PFSK-1 (cell line): ENCODE results near the gene LRRC55.

Experiments used
- FOXP2 ChIP-seq: optimal IDR thresholded peaks from 2 replicates; pipeline ENCODE3; 2011; ENCODE audit warnings: borderline replicate concordance, control low read depth, inconsistent platforms; ENCODE audit not compliant: insufficient read depth; ENCODE audit errors: extremely low read length, extremely low read depth
- POLR2AphosphoS5 ChIP-seq: IDR thresholded peaks from 2 replicates; pipeline ENCODE4 v1.6.1; 2012; ENCODE audit warnings: low read depth, mild to moderate bottlenecking, control low read depth, low read length, moderate library complexity
- SIN3A ChIP-seq: IDR thresholded peaks from 2 replicates; pipeline ENCODE4 v1.6.1; 2012; ENCODE audit warnings: mild to moderate bottlenecking, low read length, moderate library complexity, borderline replicate concordance; ENCODE audit not compliant: insufficient read depth
- TAF1 ChIP-seq: IDR thresholded peaks from 2 replicates; pipeline ENCODE4 v1.6.1; 2012; ENCODE audit warnings: low read length, control low read depth, borderline replicate concordance; ENCODE audit not compliant: insufficient read depth
- TF ChIP-seq, protein P1 (sequence below), 2 experiments: IDR thresholded peaks; 2 replicates each; pipeline versions ENCODE4 v1.6.1 to v1.8.0; 2011 to 2012; ENCODE audit warnings: low read depth in 2 of 2, low read length in 2 of 2, control low read depth in 1 of 2, inconsistent platforms in 1 of 2, mild to moderate bottlenecking in 1 of 2, moderate library complexity in 1 of 2; ENCODE audit not compliant: insufficient read depth in 1 of 2

The LRRC55 gene

DNA sequence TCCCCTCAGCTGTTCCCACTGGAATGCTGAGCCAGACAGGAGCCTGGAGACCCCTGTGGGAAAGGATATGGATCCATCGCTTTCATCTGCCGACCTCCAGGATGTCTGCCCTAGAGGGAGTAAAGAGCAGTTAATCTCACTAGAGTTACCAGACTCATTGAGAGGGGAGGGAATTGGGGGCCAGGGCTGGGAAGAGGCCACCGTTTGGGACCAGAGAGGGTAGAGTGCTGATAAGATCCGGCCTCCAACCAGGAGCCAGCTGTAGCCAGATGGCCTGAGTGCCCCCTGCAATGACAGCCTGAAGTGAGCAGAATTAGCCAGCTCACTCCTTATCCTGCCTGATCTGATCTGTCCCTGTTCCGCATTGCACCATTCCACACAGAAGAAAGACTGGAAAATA lies 59.0 kb downstream of the LRRC55 start:
- TF ChIP-seq, protein P1, sequence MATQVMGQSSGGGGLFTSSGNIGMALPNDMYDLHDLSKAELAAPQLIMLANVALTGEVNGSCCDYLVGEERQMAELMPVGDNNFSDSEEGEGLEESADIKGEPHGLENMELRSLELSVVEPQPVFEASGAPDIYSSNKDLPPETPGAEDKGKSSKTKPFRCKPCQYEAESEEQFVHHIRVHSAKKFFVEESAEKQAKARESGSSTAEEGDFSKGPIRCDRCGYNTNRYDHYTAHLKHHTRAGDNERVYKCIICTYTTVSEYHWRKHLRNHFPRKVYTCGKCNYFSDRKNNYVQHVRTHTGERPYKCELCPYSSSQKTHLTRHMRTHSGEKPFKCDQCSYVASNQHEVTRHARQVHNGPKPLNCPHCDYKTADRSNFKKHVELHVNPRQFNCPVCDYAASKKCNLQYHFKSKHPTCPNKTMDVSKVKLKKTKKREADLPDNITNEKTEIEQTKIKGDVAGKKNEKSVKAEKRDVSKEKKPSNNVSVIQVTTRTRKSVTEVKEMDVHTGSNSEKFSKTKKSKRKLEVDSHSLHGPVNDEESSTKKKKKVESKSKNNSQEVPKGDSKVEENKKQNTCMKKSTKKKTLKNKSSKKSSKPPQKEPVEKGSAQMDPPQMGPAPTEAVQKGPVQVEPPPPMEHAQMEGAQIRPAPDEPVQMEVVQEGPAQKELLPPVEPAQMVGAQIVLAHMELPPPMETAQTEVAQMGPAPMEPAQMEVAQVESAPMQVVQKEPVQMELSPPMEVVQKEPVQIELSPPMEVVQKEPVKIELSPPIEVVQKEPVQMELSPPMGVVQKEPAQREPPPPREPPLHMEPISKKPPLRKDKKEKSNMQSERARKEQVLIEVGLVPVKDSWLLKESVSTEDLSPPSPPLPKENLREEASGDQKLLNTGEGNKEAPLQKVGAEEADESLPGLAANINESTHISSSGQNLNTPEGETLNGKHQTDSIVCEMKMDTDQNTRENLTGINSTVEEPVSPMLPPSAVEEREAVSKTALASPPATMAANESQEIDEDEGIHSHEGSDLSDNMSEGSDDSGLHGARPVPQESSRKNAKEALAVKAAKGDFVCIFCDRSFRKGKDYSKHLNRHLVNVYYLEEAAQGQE (IDR thresholded peaks at IDR 0.05; ENCODE audit: insufficient read depth in 1 of 2, low read depth in 2 of 2, low read length in 2 of 2) = no peak
- TF ChIP-seq SIN3A (no peak), TAF1 (no peak), POLR2AphosphoS5 (no peak), FOXP2 (no peak)
